Measurements from ENCODE around the gene TACR1. TPM values are rescaled to one million over a fixed set of nuclear protein-coding genes. Genes with fewer than 3 reads are reported as not detected.

Gene TACR1
- polyA plus RNA-seq, 1 donor from 2014 or later = 0.78 TPM

- Histone ChIP-seq H4K20me1 (ENCODE audit: insufficient read depth) (no peaks in the 10 kb centered on the region), H3K36me3 (ENCODE audit: insufficient read depth, low read length) (no peaks in the 10 kb centered on the region), H3K9me3 (ENCODE audit: low read length) (no peaks in the 10 kb centered on the region), H3F3A (ENCODE audit: insufficient read depth, low read length, poor library complexity, severe bottlenecking) (no peaks in the 10 kb centered on the region), H3K79me2 (replicated peaks; ENCODE audit: insufficient read depth, low read length) (no peaks in the 10 kb centered on the region), H3K27ac (ENCODE audit: low read length) (no peak overlapping the region), H3K9ac (ENCODE audit: low read length) (no peak overlapping the region), H3K4me2 (ENCODE audit: low read length) (no peak overlapping the region), H3K4me3 (ENCODE audit: low read length) (no peak overlapping the region), H3K27me3 (ENCODE audit: insufficient read depth, low read depth, low read length) (no peaks in the 10 kb centered on the region), H3K9me2 (ENCODE audit: insufficient read depth, low read length) (no peaks in the 10 kb centered on the region), H2AFZ (ENCODE audit: low read depth, low read length) (no peak overlapping the region)
- TF ChIP-seq REST (IDR thresholded peaks at IDR 0.05; ENCODE audit: borderline replicate concordance) (no peak), MXI1 (conservative IDR thresholded peaks at IDR 0.05; ENCODE audit: poor library complexity, severe bottlenecking) (no peak), EP300 (conservative IDR thresholded peaks at IDR 0.05; ENCODE audit: poor library complexity, severe bottlenecking) (no peak), RAD21 (conservative IDR thresholded peaks at IDR 0.05) (no peak), POLR2AphosphoS5 (IDR thresholded peaks at IDR 0.05) (no peak), EZH2 (IDR thresholded peaks at IDR 0.05; ENCODE audit: borderline replicate concordance, insufficient read depth, low read length, poor library complexity, severe bottlenecking) (no peak), TAF1 (IDR thresholded peaks at IDR 0.05; ENCODE audit: low read depth) (no peak), SMC3 (conservative IDR thresholded peaks at IDR 0.05; ENCODE audit: poor library complexity) (no peak), CTCF (IDR thresholded peaks at IDR 0.05; ENCODE audit: poor library complexity, severe bottlenecking) (no peak)
Observed at GRCh38 chr2:75031171-75031570, 168.1 kb downstream of the TACR1 start.

- Histone ChIP-seq H2AFZ (ENCODE audit: low read depth, low read length) (no peak overlapping the region), H3K27ac (ENCODE audit: low read length) (no peak overlapping the region), H3K9ac (ENCODE audit: low read length) (no peak overlapping the region), H4K20me1 (ENCODE audit: insufficient read depth) (no peaks in the 10 kb centered on the region), H3K9me2 (ENCODE audit: insufficient read depth, low read length) (no peaks in the 10 kb centered on the region), H3F3A (ENCODE audit: insufficient read depth, low read length, poor library complexity, severe bottlenecking) (no peaks in the 10 kb centered on the region), H3K9me3 (ENCODE audit: low read length) (no peaks in the 10 kb centered on the region), H3K27me3 (ENCODE audit: insufficient read depth, low read depth, low read length) (no peaks in the 10 kb centered on the region), H3K4me3 (ENCODE audit: low read length) (no peak overlapping the region), H3K36me3 (ENCODE audit: insufficient read depth, low read length) (no peaks in the 10 kb centered on the region), H3K79me2 (replicated peaks; ENCODE audit: insufficient read depth, low read length) (no peaks in the 10 kb centered on the region), H3K4me2 (ENCODE audit: low read length) (no peak overlapping the region)
- TF ChIP-seq MXI1 (conservative IDR thresholded peaks at IDR 0.05; ENCODE audit: poor library complexity, severe bottlenecking) (no peak), CTCF (IDR thresholded peaks at IDR 0.05; ENCODE audit: poor library complexity, severe bottlenecking) (no peak), RAD21 (conservative IDR thresholded peaks at IDR 0.05) (no peak), POLR2AphosphoS5 (IDR thresholded peaks at IDR 0.05) (no peak), EZH2 (IDR thresholded peaks at IDR 0.05; ENCODE audit: borderline replicate concordance, insufficient read depth, low read length, poor library complexity, severe bottlenecking) (no peak), SMC3 (conservative IDR thresholded peaks at IDR 0.05; ENCODE audit: poor library complexity) (no peak), REST (IDR thresholded peaks at IDR 0.05; ENCODE audit: borderline replicate concordance) (no peak), EP300 (conservative IDR thresholded peaks at IDR 0.05; ENCODE audit: poor library complexity, severe bottlenecking) (no peak), TAF1 (IDR thresholded peaks at IDR 0.05; ENCODE audit: low read depth) (no peak)
Observed at GRCh38 chr2:75030218-75031009, 168.9 kb downstream of the TACR1 start.
